H9 (cell line): ENCODE data around the gene GMPR2. TPM values are rescaled to one million over a fixed set of nuclear protein-coding genes. Genes with fewer than 3 reads are reported as not detected.

Experiments
- DNase-seq: peaks from one replicate; pipeline ENCODE4 v3.0.0-alpha.2; 2017
- H2AFZ ChIP-seq: one replicate; pipeline ENCODE4 v1.6.1; 2013; ENCODE audit warnings: mild to moderate bottlenecking, low read length, control low read depth, moderate library complexity
- H2AK5ac ChIP-seq: 2 replicates; pipeline ENCODE4 v1.6.1; 2013; ENCODE audit warnings: low read length, control low read depth, mixed read lengths; ENCODE audit not compliant: insufficient read length
- H2BK120ac ChIP-seq: one replicate; pipeline ENCODE4 v1.6.1; 2013; ENCODE audit warnings: low read depth, mild to moderate bottlenecking, low read length, control low read depth, inconsistent platforms; ENCODE audit not compliant: poor library complexity, severe bottlenecking
- H2BK12ac ChIP-seq: 2 replicates; pipeline ENCODE4 v1.6.1; 2013; ENCODE audit warnings: low read length, control low read depth, mixed read lengths, low read depth; ENCODE audit not compliant: insufficient read length
- H2BK15ac ChIP-seq: 2 replicates; pipeline ENCODE4 v1.6.1; 2013; ENCODE audit warnings: low read depth, low read length, control low read depth
- H2BK20ac ChIP-seq: one replicate; pipeline ENCODE4 v1.6.1; 2013; ENCODE audit warnings: low read depth, mild to moderate bottlenecking, low read length, control low read depth, inconsistent platforms; ENCODE audit not compliant: poor library complexity, severe bottlenecking
- H2BK5ac ChIP-seq: 2 replicates; pipeline ENCODE4 v1.6.1; 2013; ENCODE audit warnings: low read length, control low read depth, mixed read lengths; ENCODE audit not compliant: insufficient read length
- H3K14ac ChIP-seq: 2 replicates; pipeline ENCODE4 v1.6.1; 2013; ENCODE audit warnings: low read length, control low read depth; ENCODE audit not compliant: insufficient read depth
- H3K18ac ChIP-seq: 2 replicates; pipeline ENCODE4 v1.6.1; 2013; ENCODE audit warnings: low read depth, mild to moderate bottlenecking, mixed read lengths, low read length, control low read depth; ENCODE audit not compliant: insufficient read length
- H3K23ac ChIP-seq: 2 replicates; pipeline ENCODE4 v1.6.1; 2013; ENCODE audit warnings: low read length, control low read depth, mixed read lengths, low read depth; ENCODE audit not compliant: insufficient read length
- H3K23me2 ChIP-seq: 2 replicates; pipeline ENCODE4 v1.6.1; 2013; ENCODE audit warnings: low read depth, mild to moderate bottlenecking, mixed read lengths, low read length, control low read depth; ENCODE audit not compliant: insufficient read length, poor library complexity, severe bottlenecking
- H3K27ac ChIP-seq: 2 replicates; pipeline ENCODE4 v1.5.1; 2013; ENCODE audit warnings: low read length, control low read depth, mixed read lengths, low read depth; ENCODE audit not compliant: insufficient read length
- H3K27me3 ChIP-seq: 2 replicates; pipeline ENCODE4 v1.6.1; 2013; ENCODE audit warnings: low read length, control low read depth, inconsistent platforms; ENCODE audit not compliant: insufficient read depth
- H3K4ac ChIP-seq: 2 replicates; pipeline ENCODE4 v1.6.1; 2013; ENCODE audit warnings: low read depth, mild to moderate bottlenecking, control low read depth, inconsistent platforms, low read length, moderate library complexity
- H3K4me1 ChIP-seq: 2 replicates; pipeline ENCODE4 v1.6.1; 2013; ENCODE audit warnings: low read length, control low read depth, inconsistent platforms; ENCODE audit not compliant: insufficient read depth
- H3K4me2 ChIP-seq: 2 replicates; pipeline ENCODE4 v1.6.1; 2013; ENCODE audit warnings: low read length, control low read depth, mixed read lengths; ENCODE audit not compliant: insufficient read length, insufficient read depth
- H3K56ac ChIP-seq: 2 replicates; pipeline ENCODE4 v1.6.1; 2013; ENCODE audit warnings: low read depth, mild to moderate bottlenecking, mixed read lengths, low read length, control low read depth; ENCODE audit not compliant: insufficient read length
- H3K79me1 ChIP-seq: 2 replicates; pipeline ENCODE4 v1.6.1; 2013; ENCODE audit warnings: low read depth, mild to moderate bottlenecking, moderate library complexity, low read length, control low read depth, inconsistent platforms; ENCODE audit not compliant: insufficient read depth, poor library complexity, severe bottlenecking
- H3K79me2 ChIP-seq: 2 replicates; pipeline ENCODE4 v1.6.1; 2013; ENCODE audit warnings: low read length, control low read depth, inconsistent platforms; ENCODE audit not compliant: insufficient read depth
- H3K9ac ChIP-seq: 2 replicates; pipeline ENCODE4 v1.6.1; 2013; ENCODE audit warnings: low read length, control low read depth, mixed read lengths; ENCODE audit not compliant: insufficient read length; ENCODE audit errors: extremely low read depth
- H3K9me3 ChIP-seq: one replicate; pipeline ENCODE4 v1.6.1; 2013; ENCODE audit warnings: low read depth, low read length, inconsistent platforms; ENCODE audit not compliant: control insufficient read depth
- H3T11ph ChIP-seq: one replicate; pipeline ENCODE4 v1.6.1; 2013; ENCODE audit warnings: mild to moderate bottlenecking, low read length, control low read depth, inconsistent platforms
- H4K20me1 ChIP-seq: one replicate; pipeline ENCODE4 v1.6.1; 2013; ENCODE audit not compliant: control insufficient read depth, insufficient read length, insufficient read depth
- H4K5ac ChIP-seq: 2 replicates; pipeline ENCODE4 v1.6.1; 2013; ENCODE audit warnings: low read depth, mild to moderate bottlenecking, mixed read lengths, low read length, control low read depth; ENCODE audit not compliant: insufficient read length
- H4K8ac ChIP-seq: replicated peaks from 2 replicates; pipeline ENCODE4 v1.6.1; 2013; ENCODE audit warnings: low read length, control low read depth, mixed read lengths, low read depth; ENCODE audit not compliant: insufficient read length
- H4K91ac ChIP-seq: 2 replicates; pipeline ENCODE4 v1.6.1; 2013; ENCODE audit warnings: low read depth, mild to moderate bottlenecking, moderate library complexity, mixed read lengths, low read length, control low read depth; ENCODE audit not compliant: insufficient read length
- H3K27ac Mint-ChIP-seq, 3 experiments: 2 replicates in 2 of 3; 3 replicates in 1 of 3; pipeline ENCODE4 v1.8.0; 2020 to 2021; ENCODE audit warnings: mixed read lengths in 3 of 3, mild to moderate bottlenecking in 1 of 3, moderate library complexity in 1 of 3
- H3K27me3 Mint-ChIP-seq: 2 replicates; pipeline ENCODE4 v1.8.0; 2021; ENCODE audit warnings: low read depth, mild to moderate bottlenecking, moderate library complexity, mixed read lengths
- H3K36me3 Mint-ChIP-seq, 3 experiments: 2 replicates in 2 of 3; 3 replicates in 1 of 3; pipeline ENCODE4 v1.8.0; 2020 to 2021; ENCODE audit warnings: low read depth in 3 of 3, mixed read lengths in 3 of 3; ENCODE audit not compliant: insufficient read depth in 1 of 3
- H3K4me1 Mint-ChIP-seq, 2 experiments: 2 replicates each; pipeline ENCODE4 v1.8.0; 2020; ENCODE audit warnings: mixed read lengths in 2 of 2
- H3K4me3 Mint-ChIP-seq, 2 experiments: 2 replicates in 1 of 2; 3 replicates in 1 of 2; pipeline ENCODE4 v1.8.0; 2020 to 2021; ENCODE audit warnings: mild to moderate bottlenecking in 2 of 2, mixed read lengths in 2 of 2, moderate library complexity in 1 of 2
- H3K9me3 Mint-ChIP-seq, 2 experiments: 2 replicates in 1 of 2; 3 replicates in 1 of 2; pipeline ENCODE4 v1.8.0; 2020; ENCODE audit warnings: mild to moderate bottlenecking in 2 of 2, mixed read lengths in 2 of 2, moderate library complexity in 1 of 2
- CTCF ChIP-seq: fragments of 200-600 bp; sonication (generic); conservative IDR thresholded peaks from 3 replicates; pipeline ENCODE4 v1.8.0; 2021; ENCODE audit warnings: antibody characterized with exemption, mild to moderate bottlenecking
- WGBS: extraction: QIAGEN DNeasy Blood & Tissue Kit; methylation state at CpG from one replicate; pipeline ENCODE4 v1.1.7; 2013; ENCODE audit warnings: missing lambda C conversion rate, low lambda C conversion rate, mixed read lengths; ENCODE audit not compliant: insufficient read length; ENCODE audit errors: extremely low coverage; 5-methylcytosine and 5-hydroxymethylcytosine counted together
- total RNA-seq: library from RNA; stranded (reverse); gene quantifications from 2 replicates; pipeline ENCODE4 v1.2.1, GENCODE V29; 2021

The GMPR2 gene
- total RNA-seq, 1 experiment from 2014 or later = 84.7 TPM

DNA sequence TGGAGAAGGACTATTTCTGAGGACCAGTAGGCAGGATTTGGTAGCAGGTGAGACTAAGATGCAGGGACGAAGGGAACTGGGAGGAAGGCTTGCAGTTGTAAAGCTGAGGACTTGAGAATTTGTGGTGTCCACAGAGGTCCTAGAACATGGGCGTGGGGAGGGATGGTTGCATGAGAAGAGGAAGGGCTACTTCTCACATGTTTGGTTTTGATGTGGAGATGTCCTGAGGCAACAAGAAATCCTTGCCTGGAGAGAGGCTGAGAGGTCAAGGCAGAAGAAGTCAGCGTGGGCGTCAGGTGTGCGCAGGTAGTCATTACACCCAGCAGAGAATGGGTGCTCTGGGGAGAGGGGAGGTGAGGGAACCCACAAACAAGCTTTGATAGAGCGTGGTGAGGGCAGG, 44.3 kb downstream of the GMPR2 start:
- Histone ChIP-seq H3K4ac (no peak overlapping the region), H3K27ac (no peak overlapping the region), H3K4me2 (no peak overlapping the region), H3K14ac (no peak overlapping the region), H3K79me1 (no peaks in the 10 kb centered on the region), H4K5ac (no peak overlapping the region), H3K56ac (no peak overlapping the region), H3K23me2 (no peaks in the 10 kb centered on the region), H2BK20ac (no peak overlapping the region), H2BK15ac (no peak overlapping the region), H3K9ac (no peak overlapping the region), H2AK5ac (no peak overlapping the region), H3K27me3 (no peaks in the 10 kb centered on the region), H3T11ph (no peak overlapping the region), H3K9me3 (no peaks in the 10 kb centered on the region), H2BK120ac (no peak overlapping the region), H4K91ac (no peak overlapping the region), H2AFZ (no peak overlapping the region), H3K79me2 (no peaks in the 10 kb centered on the region), H2BK5ac (no peak overlapping the region), H4K20me1 (no peaks in the 10 kb centered on the region), H2BK12ac (no peak overlapping the region), H3K18ac (no peak overlapping the region), H4K8ac (no peak overlapping the region), H3K23ac (no peak overlapping the region), H3K4me1 (no peaks in the 10 kb centered on the region)
- H3K4me1 Mint-ChIP-seq = peaks cover 3 to 11% of the 10 kb centered on the region in 2 experiments
- peak overlapping the region in 1 of 3 experiments; percentile 37; a peak in 2 of 7 replicates for H3K27ac Mint-ChIP-seq
- H3K27me3 Mint-ChIP-seq = no peaks in the 10 kb centered on the region
- no peak overlapping the region for H3K4me3 Mint-ChIP-seq
- no peaks in the 10 kb centered on the region for H3K36me3 Mint-ChIP-seq
- no peak for TF ChIP-seq CTCF
- no peaks in the 10 kb centered on the region for H3K9me3 Mint-ChIP-seq
- no peak for DNase-seq
- WGBS = no CpG with 5 or more reads among the region's 6 CpGs
